AG09319 (cell line): Measurements from ENCODE around the gene LDHB.

ENCODE experiments used
- DNase-seq: peaks from one replicate; pipeline ENCODE4 v3.0.0-alpha.2; 2010; ENCODE audit warnings: low read depth; ENCODE audit errors: extremely low read depth
- CTCF ChIP-seq: IDR thresholded peaks from 2 replicates; pipeline ENCODE4 v1.5.1; 2011; ENCODE audit warnings: low read depth, mild to moderate bottlenecking, inconsistent platforms, low read length, moderate library complexity

The LDHB gene

GRCh38 chr12:21657326-21658077 lies at the start of gene LDHB:
Gene LDHB (minus strand): TSS chr12:21657842. CDS start chr12:21654671, 3,171 bp downstream.
- no peak for TF ChIP-seq CTCF
- DNase-seq = peak; percentile 89

- DNase-seq = no peak
- no peak for TF ChIP-seq CTCF
Observed at GRCh38 chr12:21704847-21705246, 47.2 kb upstream of the LDHB start.

GRCh38 chr12:21699851-21700250 lies 42.2 kb upstream of the LDHB start:
- TF ChIP-seq CTCF = no peak
- DNase-seq = no peak

GRCh38 chr12:21697904-21698630 lies 40.4 kb upstream of the LDHB start:
- DNase-seq = no peak
- peak; percentile 50 for TF ChIP-seq CTCF

GRCh38 chr12:21696625-21697024 lies 39.0 kb upstream of the LDHB start:
- TF ChIP-seq CTCF = no peak

GRCh38 chr12:21695986-21696385 lies 38.3 kb upstream of the LDHB start:
- TF ChIP-seq CTCF = no peak
- DNase-seq = no peak

More at GRCh38 chr12:21696625-21697024, 39.0 kb upstream of the LDHB start:
- DNase-seq = no peak

- no peak for TF ChIP-seq CTCF
- DNase-seq = no peak
Observed at GRCh38 chr12:21694660-21695059, 37.0 kb upstream of the LDHB start.
